Heart left ventricle (tissue), 13 donors: Measurements from ENCODE around the gene TMEM40.

Source experiments
- CTCF ChIP-seq, 12 donors: fragments of 200-600 bp; sonication (generic) in 4 of 12; IDR thresholded peaks; one replicate each; pipeline versions ENCODE4 v1.5.0 to v1.8.0; 2018 to 2022; ENCODE audit warnings: antibody characterized with exemption in 12 of 12, mild to moderate bottlenecking in 5 of 12
- POLR2A ChIP-seq, 2 donors: fragments of 450-650 bp; IDR thresholded peaks; one replicate each; pipeline ENCODE4 v1.6.1; 2017; ENCODE audit warnings: antibody characterized with exemption in 2 of 2, mild to moderate bottlenecking in 2 of 2, moderate library complexity in 2 of 2
- donor health status: ischemic (EF 13 %, LVEDD 7.1; RV severe dilation, severe dysfunction).
- donor health status: DM: no; HTN: yes; CAD: no.
- donor health status: DM: no; HTN: no; CAD: no.
- donor health status: ischemic (EF 25% LVEDD 6.9; RV normal size, moderate dysfunction).
- donor health status: ischemic (EF 25% LVEDD 5.7; RV mildly dilated, moderate dysfunction).
- donor health status: ischemic (EF 35%, LVEDD 5.7; RV mildly dilated, moderate dysfunction).
- donor health status: nonischemic (EF 11% LVEDD 7.7; RV severe dilation, severe dysfunction).
- donor health status: DM: yes; HTN: yes; CAD: no.
- donor health status: PGD.
- donor health status: ischemic (EF 29% LVEDD 5.4; RV normal size, mild dysfunction).
- donor health status: nonischemic (EF 23%, LVEDD 6.1; RV moderate dilation, normal function).

- TF ChIP-seq CTCF (IDR thresholded peaks at IDR 0.05) (no peak), POLR2A (IDR thresholded peaks at IDR 0.05) (no peak)
Observed at GRCh38 chr3:12772462-12772861, 13.4 kb upstream of the TMEM40 start.
